Fibroblast of villous mesenchyme (primary cell): ENCODE measurements around the gene PTBP1. TPM values are rescaled to one million over a fixed set of nuclear protein-coding genes. Genes with fewer than 3 reads are reported as not detected.
A peak's percentile ranks its signal among the peaks of the same experiment; 100 is the strongest.

ENCODE experiments used
- DNase-seq: peaks from one replicate; pipeline ENCODE4 v3.0.0-alpha.2; 2010; ENCODE audit warnings: low read depth
- H3K4me3 ChIP-seq: 2 replicates; pipeline ENCODE4 v1.5.1; 2011; ENCODE audit warnings: low read depth, mild to moderate bottlenecking, low read length
- CTCF ChIP-seq: IDR thresholded peaks from 2 replicates; pipeline ENCODE4 v1.5.1; 2012; ENCODE audit warnings: low read depth, mild to moderate bottlenecking, low read length; ENCODE audit not compliant: insufficient read depth
- total RNA-seq: library from RNA; depleted of rRNA; stranded (reverse); fragments of >200 nt; gene quantifications from 2 replicates; pipeline ENCODE4 v1.2.3, GENCODE V29; 2012

PTBP1 gene
- total RNA-seq, 1 donor, result 129 TPM

DNA sequence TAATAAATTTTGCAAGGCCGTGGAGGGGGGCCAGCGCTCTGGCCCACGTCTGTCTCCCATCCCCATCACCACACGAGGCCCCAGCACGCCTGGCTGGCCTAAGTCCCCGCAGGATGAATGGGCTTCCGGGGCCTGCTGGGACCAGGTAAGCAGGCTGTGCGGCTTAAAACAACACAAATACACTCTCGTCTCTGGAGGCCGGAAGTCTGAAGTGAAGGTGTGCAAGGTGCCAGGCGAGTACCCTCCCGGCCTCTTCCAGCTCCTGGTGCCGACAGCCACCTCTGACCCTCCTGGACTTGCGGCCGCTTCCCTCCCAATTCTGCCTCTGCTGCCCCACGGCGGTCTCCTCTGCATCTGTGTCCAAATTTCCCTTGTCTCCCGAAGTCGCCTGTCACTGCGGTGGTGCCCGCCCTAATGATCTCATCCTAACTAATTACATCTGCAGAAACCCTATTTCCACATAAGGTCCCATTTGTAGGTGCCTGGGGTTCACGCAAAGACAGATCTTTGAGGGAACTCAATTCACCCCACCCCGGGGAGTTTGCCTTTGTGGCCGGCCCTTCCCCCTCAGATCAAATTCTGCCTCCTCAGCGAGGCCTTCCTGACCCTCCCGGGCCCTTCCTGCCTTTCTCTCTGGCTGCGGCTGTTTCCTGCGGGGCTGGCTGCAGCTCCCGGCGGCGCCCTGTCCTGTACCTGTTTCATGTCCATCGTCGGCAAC is 8.1 kb upstream of the PTBP1 start:
- TF ChIP-seq CTCF, result peak; percentile 6
- DNase-seq, result no peak
- no peak overlapping the region for H3K4me3 ChIP-seq

DNA sequence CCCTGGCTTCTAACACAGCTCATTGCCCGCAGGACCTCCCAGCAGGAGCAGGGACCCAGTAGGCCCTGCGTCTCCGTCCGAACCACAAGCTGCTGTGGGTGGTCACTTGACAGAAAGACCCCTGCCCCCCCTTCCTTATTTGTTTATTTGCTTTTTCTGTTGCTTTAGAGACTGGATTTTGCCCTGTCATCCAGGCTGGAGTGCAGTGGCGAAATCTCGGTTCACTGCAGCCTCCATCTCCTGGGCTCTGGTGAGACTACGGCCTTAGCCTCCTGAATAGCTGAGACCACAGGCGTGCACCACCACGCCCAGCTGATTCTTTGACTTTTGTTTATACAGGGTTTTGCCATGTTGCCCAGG is 7.6 kb upstream of the PTBP1 start:
- no peak for TF ChIP-seq CTCF
- peak; percentile 66 for DNase-seq
- H3K4me3 ChIP-seq, result no peak overlapping the region

- no peak for TF ChIP-seq CTCF
- DNase-seq, result no peak
- no peak overlapping the region for H3K4me3 ChIP-seq
These were observed 6.2 kb upstream of the PTBP1 start for GRCh38 chr19:791007-791566.

DNA sequence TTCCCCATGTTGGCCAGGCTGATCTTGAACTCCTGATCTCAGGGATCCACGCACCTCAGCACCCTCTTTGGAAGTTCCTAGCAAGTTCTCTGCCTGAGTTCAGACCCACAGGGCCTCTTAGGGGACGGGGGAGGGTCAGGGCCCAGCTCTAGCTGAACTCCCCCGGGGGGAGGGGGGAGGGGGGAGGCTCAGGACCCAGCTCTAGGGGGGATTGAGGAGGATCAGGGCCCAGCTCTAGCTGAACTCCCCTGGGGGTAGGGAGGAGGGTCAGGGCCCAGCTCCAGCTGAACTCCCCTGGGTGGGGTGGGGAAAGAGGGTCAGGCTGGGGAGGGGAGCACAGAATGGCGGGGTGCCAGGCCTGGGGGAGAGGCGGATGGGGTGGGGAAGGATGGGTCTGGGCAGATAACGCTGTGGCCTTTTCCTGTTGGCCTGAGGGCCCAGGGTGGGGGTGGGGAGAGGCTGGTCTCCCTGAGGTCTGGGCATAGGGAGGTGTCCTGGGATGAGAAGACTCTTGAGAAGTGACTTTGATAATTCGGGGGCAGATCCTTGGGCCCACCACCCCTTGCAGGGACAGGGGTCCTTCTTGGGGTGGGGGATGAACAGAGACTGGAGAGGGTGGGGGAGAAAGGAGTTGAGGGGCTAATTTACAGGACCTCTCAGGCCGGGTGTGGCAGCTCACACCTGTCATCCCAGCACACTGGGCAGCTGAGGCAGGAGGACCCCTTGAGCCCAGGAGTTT is 5.5 kb upstream of the PTBP1 start:
- no peak overlapping the region for H3K4me3 ChIP-seq
- DNase-seq, result peak; percentile 65
- no peak for TF ChIP-seq CTCF

GRCh38 chr19:792306-792885 is 4.9 kb upstream of the PTBP1 start:
- TF ChIP-seq CTCF, result no peak
- H3K4me3 ChIP-seq, result no peak overlapping the region
- DNase-seq, result no peak

GRCh38 chr19:793806-794205 is 3.4 kb upstream of the PTBP1 start:
- DNase-seq, result no peak
- H3K4me3 ChIP-seq, result no peak overlapping the region
- no peak for TF ChIP-seq CTCF
